OCI-LY3 (cell line): ENCODE results near the gene ZFAND3.

ENCODE experiments used
- H2AFZ ChIP-seq: fragments of 200-600, 300-600 bp; shearing (Covaris generic); 2 replicates; pipeline ENCODE4 v1.6.0; 2014; ENCODE audit warnings: antibody characterized with exemption, low read depth, low read length
- H3K27ac ChIP-seq: fragments of 200-600, 300-600 bp; sonication (generic); 2 replicates; pipeline ENCODE4 v1.5.1; 2014; ENCODE audit warnings: mild to moderate bottlenecking, low read length, moderate library complexity, mixed read lengths
- H3K27me3 ChIP-seq: fragments of 200-600, 300-600 bp; sonication (generic); 2 replicates; pipeline ENCODE4 v1.6.1; 2014; ENCODE audit warnings: low read depth, low read length, mixed read lengths
- H3K36me3 ChIP-seq: fragments of 200-600, 300-600 bp; sonication (generic); replicated peaks from 2 replicates; pipeline ENCODE3; 2014; ENCODE audit warnings: low read depth, low read length, mixed read lengths
- H3K4me1 ChIP-seq: fragments of 300-600, 200-600 bp; sonication (generic); 2 replicates; pipeline ENCODE4 v1.6.1; 2014; ENCODE audit warnings: low read length, mixed read lengths
- H3K4me2 ChIP-seq: fragments of 200-600, 300-600 bp; sonication (generic); 2 replicates; pipeline ENCODE4 v1.6.1; 2014; ENCODE audit warnings: low read length, mixed read lengths
- H3K4me3 ChIP-seq: fragments of 300-600, 200-600 bp; sonication (generic); 2 replicates; pipeline ENCODE4 v1.5.1; 2014; ENCODE audit warnings: antibody characterized with exemption, mild to moderate bottlenecking, low read length, moderate library complexity
- H3K79me2 ChIP-seq: fragments of 300-600, 200-600 bp; shearing (Covaris generic); 2 replicates; pipeline ENCODE4 v1.6.1; 2014; ENCODE audit warnings: mild to moderate bottlenecking, low read length, mixed read lengths
- H3K9ac ChIP-seq: fragments of 300-600, 200-600 bp; shearing (Covaris generic); 2 replicates; pipeline ENCODE4 v1.6.0; 2014; ENCODE audit warnings: mild to moderate bottlenecking, low read length, moderate library complexity
- H3K9me3 ChIP-seq: fragments of 200-600, 300-600 bp; shearing (Covaris generic); 2 replicates; pipeline ENCODE4 v1.6.1; 2014; ENCODE audit warnings: low read length, mixed read lengths; ENCODE audit not compliant: insufficient read depth
- H4K20me1 ChIP-seq: fragments of 200-600, 300-600 bp; sonication (generic); 2 replicates; pipeline ENCODE4 v1.6.1; 2016; ENCODE audit warnings: low read length, mixed read lengths; ENCODE audit not compliant: insufficient read depth
- EZH2phosphoT487 ChIP-seq: fragments of 200-600 bp; shearing (Covaris generic); IDR thresholded peaks from 2 replicates; pipeline ENCODE4 v1.6.1; 2018; ENCODE audit warnings: antibody characterized with exemption, mixed run types, low read depth
- TF ChIP-seq, protein P1 (sequence below): fragments of 200-600, 300-600 bp; sonication (generic); IDR thresholded peaks from 2 replicates; pipeline ENCODE4 v1.5.1; 2014; ENCODE audit warnings: antibody characterized with exemption, low read length, low read depth

The ZFAND3 gene

DNA sequence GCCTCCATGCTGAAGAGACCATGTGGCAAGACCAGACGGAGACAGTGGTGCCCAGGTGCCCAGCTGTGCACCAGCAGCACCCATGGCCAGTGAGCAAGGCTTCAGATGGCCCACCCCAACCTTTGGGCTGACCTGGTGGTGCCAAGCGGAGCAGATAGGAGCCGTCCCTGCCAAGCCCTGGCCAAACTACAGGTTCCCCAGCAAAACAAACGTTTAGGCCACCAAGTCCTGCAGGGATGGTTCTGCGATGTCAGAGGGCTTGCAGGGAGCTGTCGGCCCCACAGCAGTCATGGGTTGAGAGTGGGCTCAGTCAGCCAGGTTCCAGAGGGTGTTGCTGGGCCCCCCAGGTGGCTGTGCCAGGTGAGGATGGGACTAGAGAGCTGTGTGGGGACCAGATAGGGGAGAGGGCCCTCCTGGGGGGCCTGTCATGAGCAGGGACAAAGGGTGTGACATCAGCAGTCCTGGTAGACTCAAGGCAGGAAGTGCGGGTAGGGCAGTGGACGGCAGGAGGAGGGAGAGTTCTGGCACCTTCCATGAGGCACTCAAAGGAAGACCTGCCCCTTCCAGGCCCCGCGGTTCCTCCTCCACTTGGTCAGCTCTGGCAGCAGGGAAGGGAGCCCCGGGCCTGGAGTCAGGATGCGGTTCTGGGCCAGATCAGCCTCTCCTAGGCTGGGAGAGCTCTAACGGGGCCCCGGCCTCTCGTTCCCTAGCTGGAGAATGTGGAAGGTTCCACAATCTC is 342.4 kb downstream of the ZFAND3 start:
- Histone ChIP-seq H3K4me2 (no peak overlapping the region), H3K27me3 (no peaks in the 10 kb centered on the region), H3K4me1 (no peaks in the 10 kb centered on the region), H4K20me1 (no peaks in the 10 kb centered on the region), H3K27ac (no peak overlapping the region), H3K9me3 (no peaks in the 10 kb centered on the region), H3K36me3 (no peaks in the 10 kb centered on the region), H3K79me2 (no peaks in the 10 kb centered on the region), H2AFZ (no peak overlapping the region), H3K4me3 (no peak overlapping the region), H3K9ac (no peak overlapping the region)
- TF ChIP-seq EZH2phosphoT487: no peak
- TF ChIP-seq, protein P1, sequence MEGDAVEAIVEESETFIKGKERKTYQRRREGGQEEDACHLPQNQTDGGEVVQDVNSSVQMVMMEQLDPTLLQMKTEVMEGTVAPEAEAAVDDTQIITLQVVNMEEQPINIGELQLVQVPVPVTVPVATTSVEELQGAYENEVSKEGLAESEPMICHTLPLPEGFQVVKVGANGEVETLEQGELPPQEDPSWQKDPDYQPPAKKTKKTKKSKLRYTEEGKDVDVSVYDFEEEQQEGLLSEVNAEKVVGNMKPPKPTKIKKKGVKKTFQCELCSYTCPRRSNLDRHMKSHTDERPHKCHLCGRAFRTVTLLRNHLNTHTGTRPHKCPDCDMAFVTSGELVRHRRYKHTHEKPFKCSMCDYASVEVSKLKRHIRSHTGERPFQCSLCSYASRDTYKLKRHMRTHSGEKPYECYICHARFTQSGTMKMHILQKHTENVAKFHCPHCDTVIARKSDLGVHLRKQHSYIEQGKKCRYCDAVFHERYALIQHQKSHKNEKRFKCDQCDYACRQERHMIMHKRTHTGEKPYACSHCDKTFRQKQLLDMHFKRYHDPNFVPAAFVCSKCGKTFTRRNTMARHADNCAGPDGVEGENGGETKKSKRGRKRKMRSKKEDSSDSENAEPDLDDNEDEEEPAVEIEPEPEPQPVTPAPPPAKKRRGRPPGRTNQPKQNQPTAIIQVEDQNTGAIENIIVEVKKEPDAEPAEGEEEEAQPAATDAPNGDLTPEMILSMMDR: no peak

- H3K9me3 ChIP-seq: no peaks in the 10 kb centered on the region
- no peaks in the 10 kb centered on the region for H4K20me1 ChIP-seq
- H3K27ac ChIP-seq: no peak overlapping the region
- H3K4me3 ChIP-seq: no peak overlapping the region
- no peaks in the 10 kb centered on the region for H3K36me3 ChIP-seq
- no peaks in the 10 kb centered on the region for H3K79me2 ChIP-seq
- H3K4me1 ChIP-seq: no peaks in the 10 kb centered on the region
- no peak overlapping the region for H3K9ac ChIP-seq
- no peak overlapping the region for H2AFZ ChIP-seq
- TF ChIP-seq EZH2phosphoT487: no peak
- TF ChIP-seq, protein P1: no peak
- H3K4me2 ChIP-seq: no peak overlapping the region
- no peaks in the 10 kb centered on the region for H3K27me3 ChIP-seq
Observed at GRCh38 chr6:38162493-38163185, 343.1 kb downstream of the ZFAND3 start.

- Histone ChIP-seq H2AFZ (no peak overlapping the region), H3K36me3 (no peaks in the 10 kb centered on the region), H3K27me3 (no peaks in the 10 kb centered on the region), H3K4me3 (no peak overlapping the region), H3K4me2 (no peak overlapping the region), H3K9me3 (no peaks in the 10 kb centered on the region), H3K79me2 (no peaks in the 10 kb centered on the region), H3K9ac (no peak overlapping the region), H4K20me1 (no peaks in the 10 kb centered on the region), H3K27ac (no peak overlapping the region), H3K4me1 (no peaks in the 10 kb centered on the region)
- TF ChIP-seq EZH2phosphoT487: no peak
- TF ChIP-seq, protein P1: no peak
Observed at GRCh38 chr6:38163186-38164130, 343.9 kb downstream of the ZFAND3 start.

- Histone ChIP-seq H2AFZ (no peak overlapping the region), H3K4me3 (no peak overlapping the region), H3K4me1 (no peaks in the 10 kb centered on the region), H4K20me1 (no peaks in the 10 kb centered on the region), H3K27ac (no peak overlapping the region), H3K27me3 (no peaks in the 10 kb centered on the region), H3K79me2 (no peaks in the 10 kb centered on the region), H3K9ac (no peak overlapping the region), H3K9me3 (no peaks in the 10 kb centered on the region), H3K4me2 (no peak overlapping the region), H3K36me3 (no peaks in the 10 kb centered on the region)
- TF ChIP-seq, protein P1: no peak
- no peak for TF ChIP-seq EZH2phosphoT487
Observed at GRCh38 chr6:38164131-38164481, 344.6 kb downstream of the ZFAND3 start.
